GM18870 (cell line): Measurements from ENCODE around the gene FSTL4.
"Not testable (repeated sequence)": the region's sequence is repeated elsewhere in the genome, so short reads cannot be mapped to it uniquely, and the experiment has no call there.

ENCODE experiments used
- ATAC-seq: cut with Tn5 transposase; IDR thresholded peaks from one replicate; pipeline ENCODE4 v1.9.1; 2021; ENCODE audit warnings: moderate library complexity; ENCODE audit not compliant: unreplicated experiment

The FSTL4 gene

DNA sequence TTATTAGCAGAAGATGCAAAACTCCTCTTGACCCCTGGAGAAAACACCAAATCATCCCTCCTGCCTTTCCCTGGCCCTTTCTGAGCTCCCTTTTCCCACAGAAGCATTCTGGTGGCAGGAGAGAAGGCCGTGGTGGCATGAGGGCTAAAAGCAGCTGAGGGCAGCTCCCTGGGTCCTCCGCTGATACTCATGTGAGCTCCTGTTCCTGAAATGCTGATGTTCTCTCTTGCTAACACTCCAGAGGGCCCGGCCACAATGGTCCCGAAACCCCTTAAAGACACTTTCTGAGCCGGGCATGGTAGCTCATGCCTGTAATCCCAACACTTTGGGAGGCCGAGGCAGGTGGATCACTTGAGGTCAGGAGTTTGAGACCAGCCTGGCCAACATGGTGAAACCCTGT is 377.4 kb downstream of the FSTL4 start:
- no peak for ATAC-seq

DNA sequence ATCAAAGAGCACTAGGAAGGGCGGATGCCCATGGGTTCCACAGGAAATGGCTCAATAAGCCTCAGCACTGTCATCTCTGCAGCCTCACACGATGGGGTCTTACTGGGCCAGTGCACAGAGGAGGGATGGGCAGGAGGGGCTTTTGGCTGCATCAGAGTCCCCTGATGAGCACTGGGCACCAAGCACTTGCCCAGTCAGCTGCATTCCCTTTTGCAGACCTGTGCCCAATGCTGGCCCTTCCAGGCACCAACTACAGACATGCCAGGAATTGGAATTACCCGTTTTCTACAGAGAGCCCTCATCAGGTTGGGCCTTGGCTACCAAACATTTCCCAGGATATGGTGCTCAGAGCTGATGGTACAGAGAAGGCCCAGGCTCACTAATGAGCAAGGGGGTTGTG is 378.1 kb downstream of the FSTL4 start:
- no peak for ATAC-seq

DNA sequence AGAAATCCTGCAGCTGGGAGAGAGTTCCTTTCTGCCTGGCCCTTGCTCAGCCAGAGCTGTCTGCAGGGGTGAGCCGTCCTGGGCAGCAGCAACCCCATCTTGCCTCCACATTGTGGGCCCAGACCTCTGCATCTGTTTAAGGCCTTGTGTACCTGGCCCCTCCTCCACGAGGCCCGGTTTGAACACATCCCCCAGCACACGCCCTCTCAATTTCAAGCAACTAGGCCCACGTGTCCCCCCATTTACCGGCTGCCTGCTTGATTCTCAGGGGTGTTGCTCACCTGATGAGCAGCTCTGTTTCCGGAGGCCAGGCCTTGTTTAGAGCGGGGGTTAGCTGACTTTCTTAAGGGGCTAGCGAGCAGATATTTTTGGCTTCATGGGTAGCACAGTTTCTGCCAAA is 378.7 kb downstream of the FSTL4 start:
- ATAC-seq = no peak

DNA sequence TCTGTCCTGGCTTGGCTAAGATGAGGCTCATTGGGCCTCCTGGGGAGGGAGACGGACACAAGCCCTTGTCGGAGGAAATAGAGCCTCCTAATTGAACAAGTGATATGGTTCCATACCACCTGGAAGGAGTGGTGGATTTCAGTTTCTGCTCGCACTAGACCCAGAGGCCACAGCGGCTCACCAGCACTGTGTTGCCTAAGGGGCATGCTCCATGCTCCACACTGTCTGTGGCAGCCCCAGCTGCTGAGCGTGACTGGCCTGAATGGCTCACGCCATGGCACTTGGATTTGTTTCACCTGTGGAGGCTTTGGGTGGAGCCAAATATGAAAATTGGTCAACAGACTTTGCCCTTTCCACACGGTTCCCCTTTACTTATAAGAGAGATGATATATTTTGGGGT is 379.4 kb downstream of the FSTL4 start:
- no peak for ATAC-seq

DNA sequence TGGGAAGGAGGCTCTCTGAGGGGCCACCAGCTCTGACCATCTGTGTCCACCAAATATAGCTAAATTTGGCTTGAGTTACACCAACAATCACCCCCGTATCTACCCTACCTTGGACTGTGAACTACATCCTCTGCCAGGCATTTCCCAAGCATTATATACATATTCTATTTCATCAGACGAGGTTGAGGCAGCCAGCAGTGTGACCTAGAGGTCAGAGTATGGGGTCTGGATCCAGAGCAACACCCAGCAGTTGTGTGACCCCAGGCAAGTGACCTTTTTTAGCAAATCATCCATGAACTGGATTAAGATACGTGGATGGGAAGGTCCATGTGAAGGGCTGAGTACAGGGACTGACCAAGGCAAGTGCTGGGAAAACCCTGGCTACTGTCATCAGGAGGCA is 379.9 kb downstream of the FSTL4 start:
- ATAC-seq = no peak

DNA sequence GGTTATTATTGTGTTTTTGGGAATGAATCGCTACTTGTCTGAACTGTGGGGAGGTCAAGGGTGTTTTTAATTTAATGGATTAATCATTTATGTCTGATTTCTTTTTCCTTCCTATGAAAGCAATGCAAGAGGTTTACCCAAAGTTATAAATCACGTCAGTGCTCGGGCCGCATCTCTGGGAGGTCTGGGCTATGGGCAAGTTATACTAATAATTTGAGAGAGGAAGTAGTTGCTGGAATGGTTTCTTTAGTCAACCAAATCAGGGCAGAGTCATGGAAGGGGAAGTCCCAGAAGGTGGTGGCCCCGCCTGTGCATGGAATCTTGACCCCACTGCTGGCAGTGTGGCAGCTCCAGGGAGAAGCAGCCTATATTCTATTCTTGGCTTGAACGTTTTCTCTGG is 380.3 kb downstream of the FSTL4 start:
- ATAC-seq = no peak

DNA sequence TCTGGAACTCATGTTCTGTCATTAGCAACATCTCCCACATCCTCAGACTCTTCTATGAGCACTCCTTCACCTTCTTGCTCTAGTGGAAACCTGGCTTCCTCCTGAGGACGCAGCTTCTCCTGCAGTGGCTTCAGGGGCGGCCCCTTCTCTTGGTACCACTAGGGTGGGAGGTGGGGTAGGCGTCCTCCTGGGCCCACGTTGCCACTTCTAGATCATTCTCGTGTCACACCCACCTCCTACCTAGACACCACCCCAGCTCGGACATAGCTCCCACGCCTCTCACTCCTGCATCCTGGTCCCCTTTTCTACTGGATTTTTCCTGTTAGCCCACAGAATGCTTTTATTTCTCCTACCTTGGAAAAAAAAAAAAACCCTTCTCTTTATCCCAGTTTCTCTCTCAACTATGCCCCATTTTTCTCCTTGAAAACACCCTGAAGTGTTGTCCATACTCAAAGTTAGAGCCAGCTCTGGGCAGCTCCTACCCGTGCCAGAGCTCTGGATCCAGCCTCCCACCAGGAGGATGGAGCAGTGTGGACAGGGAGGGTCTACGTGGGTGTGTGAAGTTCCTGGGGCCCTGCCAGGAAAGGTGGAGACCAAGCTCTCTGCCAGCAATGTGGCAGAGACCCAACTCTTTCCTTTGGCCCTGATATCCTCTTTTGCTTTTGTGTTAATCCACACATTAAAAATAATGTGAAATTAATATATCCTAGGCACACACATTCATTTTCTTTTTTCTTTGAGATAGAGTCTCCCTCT is 381.3 kb downstream of the FSTL4 start:
- ATAC-seq = no peak

DNA sequence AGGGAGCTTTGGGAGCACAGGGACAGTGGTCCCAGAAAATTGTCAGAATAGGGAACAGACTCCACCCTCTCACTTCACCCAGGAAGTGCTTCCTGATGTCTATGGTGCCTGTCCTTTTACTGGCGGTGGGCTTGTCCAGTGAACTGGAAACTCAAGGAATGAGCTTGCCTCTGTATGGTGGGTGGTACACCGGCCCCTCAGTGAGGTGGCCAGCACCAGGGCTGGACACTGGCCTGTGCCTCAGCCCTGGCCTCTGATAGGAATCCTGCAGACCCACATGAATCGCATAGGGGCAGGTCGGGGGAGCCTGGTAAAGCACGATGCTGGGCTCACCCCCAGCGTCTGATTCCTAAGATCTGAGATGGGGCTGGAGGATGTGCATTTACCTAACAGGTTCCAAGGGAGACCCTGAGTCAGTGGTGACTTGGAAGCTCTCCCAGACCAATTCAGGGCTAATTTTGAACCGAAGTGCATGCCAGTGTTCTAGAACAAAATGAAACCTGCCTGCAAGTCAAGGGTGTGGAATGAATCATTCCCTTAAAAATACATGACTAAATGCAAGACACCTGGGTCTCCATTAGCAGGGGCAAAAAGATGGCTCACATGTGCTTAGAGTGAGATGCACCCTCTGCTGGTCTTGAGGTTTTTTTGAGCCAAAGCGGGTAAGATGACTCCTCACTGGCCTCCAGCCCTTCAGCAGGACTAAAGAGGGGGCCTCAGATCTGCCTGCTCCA is 382.2 kb downstream of the FSTL4 start:
- ATAC-seq = no peak

DNA sequence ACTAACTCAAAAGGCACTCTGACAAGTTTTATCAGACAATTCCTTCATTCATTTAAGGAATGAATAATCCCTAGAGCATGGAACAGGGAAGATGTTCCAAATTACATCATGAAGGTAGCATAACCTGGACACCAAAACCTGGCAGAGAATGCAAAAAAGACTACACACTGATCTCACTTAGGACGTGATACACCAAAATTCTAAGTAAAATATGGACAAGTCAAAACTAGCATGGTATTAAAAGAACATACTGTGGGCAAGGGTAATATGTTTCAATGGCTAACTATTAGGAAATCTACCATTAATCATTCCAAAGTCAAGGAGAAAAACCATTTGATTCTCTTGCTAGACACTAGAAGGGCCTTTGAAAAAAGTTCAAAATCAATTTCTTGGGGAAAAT is 384.0 kb downstream of the FSTL4 start:
- no peak for ATAC-seq

DNA sequence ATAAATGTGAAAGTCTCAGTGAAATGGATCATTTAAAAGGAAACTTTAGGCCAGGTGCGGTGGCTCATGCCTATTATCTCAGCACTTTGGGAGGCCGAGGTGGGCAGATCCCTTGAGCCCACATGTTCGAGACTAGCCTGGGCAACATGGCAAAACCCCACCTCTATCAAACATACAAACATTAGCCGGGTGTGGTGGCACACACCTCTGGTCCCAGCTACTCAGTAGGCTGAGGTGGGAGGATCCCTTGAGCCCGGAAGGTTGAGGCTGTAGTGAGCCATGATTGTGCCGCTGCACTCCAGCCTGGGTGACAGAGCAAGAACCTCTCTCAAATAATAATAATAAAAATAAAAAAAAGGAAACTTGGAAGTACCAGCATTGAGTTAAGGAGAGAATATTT is 384.4 kb downstream of the FSTL4 start:
- ATAC-seq = no peak

DNA sequence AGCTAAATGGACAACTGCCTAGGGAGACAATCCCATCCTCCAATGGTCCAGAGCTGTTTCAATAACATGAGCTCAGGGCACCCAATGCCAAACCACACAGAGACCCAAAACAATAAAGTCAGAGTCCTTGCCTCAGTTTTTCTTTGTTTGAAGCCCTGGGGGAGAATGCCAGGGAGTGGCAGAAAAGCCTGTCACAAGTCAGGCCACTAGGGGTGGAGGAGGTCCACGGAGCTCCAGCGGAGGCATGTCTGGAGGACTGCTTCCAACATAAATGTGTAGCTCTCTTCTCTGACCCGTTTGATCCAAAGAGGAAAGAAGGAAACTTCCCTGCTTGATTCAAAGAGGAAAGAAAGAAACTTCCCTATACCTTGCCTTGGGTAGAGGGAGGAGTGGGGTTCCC is 385.3 kb downstream of the FSTL4 start:
- ATAC-seq = no peak

DNA sequence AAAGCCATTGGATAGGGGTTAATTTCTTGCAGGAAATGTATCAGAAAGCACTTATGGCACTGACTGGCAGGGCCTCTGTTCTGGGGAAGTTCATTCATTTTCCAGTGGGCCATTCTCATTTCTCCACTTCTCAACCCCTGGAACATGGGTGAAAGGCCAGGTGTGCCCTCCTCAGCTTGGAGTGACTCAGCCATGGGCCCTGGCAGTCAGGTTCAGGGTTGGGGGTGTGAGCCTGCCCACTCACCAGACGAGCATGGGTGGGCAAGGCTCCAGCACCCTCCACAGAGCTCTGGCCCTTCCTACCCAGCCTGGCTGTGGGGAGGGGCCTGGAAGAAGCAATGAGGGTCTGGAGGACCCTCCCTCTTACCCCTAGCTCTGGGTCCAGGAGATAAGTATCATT is 386.2 kb downstream of the FSTL4 start:
- ATAC-seq = no peak

DNA sequence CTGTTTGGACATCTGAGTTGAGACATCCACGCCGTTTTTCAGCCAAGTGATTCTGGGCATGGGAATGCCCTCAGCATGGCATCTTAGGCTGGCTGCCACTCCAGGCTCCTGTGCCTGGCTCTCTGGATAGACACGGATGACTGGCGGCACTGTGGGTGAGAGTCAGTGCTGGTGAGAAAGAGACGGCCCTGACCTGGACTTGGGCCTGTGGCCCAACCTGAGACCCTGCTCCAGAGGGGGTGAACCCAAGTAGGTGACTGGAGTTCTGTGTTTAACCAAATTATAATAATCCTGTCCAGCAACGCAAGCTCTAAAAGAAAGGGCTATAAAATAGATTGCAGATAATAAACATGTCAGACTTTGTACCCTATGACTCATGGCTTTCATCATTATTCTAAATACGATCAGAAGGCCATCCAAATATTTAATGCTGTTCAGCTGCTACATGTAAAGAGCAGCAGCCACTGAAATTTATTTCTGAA is 386.6 kb downstream of the FSTL4 start:
- ATAC-seq = no peak

DNA sequence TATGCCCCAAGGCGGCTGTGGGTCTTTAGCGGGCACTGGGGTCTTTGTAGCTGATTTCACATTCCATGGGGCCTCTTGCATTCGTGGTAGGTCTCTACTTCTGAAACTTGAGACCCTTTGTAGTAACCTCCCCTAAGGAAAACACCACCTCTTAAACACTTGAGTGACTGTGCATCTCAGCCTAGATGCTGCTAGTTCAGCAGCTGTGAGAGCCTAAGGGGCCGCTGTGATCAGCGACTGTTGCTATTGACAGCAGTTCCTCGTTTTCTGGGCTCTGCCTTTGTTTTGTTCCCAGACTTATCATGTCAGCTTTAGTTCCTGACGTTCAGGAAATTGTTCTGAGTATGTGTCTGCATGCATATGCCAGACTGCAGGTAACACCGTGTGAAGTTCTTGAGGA is 389.4 kb downstream of the FSTL4 start:
- no peak for ATAC-seq

DNA sequence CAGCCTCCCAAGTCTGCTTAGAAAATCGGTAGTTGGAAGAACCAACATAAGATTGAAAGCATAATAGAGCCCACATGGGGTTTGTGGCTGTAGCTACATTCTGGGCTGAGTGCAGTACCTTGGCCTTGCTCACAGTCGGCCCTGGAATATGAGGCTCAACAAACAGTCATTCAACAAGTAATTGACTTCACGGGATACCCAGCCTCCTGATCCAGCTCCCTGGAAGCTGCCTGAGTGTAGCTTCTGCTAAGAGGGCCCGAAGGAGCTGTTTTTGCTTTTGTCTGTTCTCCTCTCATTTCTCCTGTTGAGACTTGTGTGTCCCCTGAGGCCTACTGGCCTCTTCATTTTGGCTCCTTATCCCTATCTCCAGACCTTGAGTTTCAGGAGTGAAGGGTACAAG is 389.8 kb downstream of the FSTL4 start:
- ATAC-seq = no peak

DNA sequence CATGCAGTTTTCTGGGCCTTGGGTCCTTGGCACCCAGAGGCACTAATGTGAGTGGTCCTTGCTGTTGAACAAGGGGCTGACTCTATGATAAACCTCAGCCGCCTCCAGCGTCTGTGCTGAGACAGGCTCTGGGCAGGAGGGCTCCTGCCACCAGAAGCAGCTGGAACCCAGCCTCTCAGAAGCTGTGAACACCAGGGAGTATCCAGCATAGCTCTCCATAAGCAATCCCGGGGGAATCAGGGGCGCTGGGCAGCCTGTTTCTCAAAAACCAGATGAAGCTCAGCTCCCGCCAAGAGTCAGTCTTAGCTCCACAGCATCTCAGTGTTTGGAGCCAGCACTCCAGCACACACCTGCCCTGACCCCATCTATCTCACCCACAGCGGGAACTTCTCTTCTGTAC is 390.3 kb downstream of the FSTL4 start:
- ATAC-seq = no peak

DNA sequence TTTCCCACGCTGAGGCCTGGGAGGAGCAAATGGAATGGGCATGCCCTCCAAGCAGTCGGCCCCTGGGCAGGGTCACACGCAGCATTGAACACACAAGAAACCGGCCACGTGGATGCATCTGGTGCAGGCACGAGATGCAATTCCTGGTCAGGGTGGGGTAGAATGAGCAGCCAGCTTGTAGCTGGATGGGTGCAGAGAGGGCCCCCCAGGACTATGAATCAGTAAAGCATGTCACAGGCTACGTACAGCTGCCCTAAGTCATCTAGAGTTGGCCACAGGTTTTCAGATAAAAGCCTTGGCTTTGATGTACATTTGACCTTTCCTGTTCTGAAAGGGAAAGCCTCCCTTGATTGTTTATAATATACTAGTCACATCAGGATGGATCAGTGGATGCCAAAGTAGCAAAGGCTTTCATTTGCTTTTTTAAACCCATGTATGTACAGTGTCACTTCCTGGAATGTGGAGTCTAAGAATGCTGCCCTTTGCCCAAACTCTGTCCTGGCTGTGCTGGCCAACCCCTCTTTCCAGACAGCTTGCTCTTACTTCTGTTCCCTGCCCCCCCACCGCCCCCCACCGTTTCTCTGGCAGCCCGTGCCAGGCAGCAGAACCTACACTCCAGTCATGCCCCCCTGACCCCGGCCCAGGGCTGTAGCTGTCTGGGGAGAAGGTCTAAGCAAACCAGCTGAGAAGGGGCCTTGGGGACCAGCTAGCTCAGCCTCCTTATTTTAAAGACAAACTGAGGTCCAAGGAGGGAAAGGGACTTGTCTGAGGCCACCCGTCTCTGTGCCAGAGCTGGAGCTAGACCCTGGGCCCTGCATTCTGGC is 391.3 kb downstream of the FSTL4 start:
- ATAC-seq = no peak

DNA sequence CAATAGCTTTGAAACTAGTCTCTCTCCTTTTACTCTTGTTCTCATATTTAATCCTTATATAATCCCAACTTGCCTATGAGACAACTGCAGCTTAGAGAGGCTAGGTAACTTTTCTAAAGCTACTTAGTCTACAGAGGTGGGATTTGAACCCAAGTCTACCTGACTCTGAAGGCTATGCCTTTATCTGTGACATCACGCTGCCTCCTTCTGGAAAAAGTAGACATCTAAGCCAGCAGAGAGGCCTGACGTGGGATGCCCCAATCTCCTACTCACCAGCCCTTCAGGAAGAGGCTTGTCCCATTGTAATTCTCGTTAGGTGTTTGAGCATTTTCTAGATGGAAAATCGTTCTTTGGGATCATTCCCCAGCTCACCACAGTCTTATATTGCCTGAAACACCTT is 393.0 kb downstream of the FSTL4 start:
- no peak for ATAC-seq

DNA sequence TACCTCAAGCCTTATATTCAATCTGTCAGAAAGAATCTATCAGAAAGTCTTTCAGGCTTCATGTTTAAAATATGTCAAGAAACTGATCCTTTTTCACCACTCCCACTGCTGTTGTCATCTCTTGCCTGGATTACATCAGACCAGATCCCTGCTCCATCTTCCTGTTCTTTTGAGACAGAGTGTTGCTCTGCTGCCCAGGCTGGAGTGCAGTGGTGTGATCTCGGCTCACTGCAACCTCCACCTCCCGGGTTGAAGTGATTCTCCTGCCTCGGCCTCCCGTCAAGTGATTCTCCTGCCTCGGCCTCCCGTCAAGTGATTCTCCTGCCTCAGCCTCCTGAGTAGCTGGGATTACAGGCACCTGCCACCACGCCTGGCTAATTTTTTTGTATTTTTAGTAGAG is 396.2 kb downstream of the FSTL4 start:
- not testable (repeated sequence) for ATAC-seq

DNA sequence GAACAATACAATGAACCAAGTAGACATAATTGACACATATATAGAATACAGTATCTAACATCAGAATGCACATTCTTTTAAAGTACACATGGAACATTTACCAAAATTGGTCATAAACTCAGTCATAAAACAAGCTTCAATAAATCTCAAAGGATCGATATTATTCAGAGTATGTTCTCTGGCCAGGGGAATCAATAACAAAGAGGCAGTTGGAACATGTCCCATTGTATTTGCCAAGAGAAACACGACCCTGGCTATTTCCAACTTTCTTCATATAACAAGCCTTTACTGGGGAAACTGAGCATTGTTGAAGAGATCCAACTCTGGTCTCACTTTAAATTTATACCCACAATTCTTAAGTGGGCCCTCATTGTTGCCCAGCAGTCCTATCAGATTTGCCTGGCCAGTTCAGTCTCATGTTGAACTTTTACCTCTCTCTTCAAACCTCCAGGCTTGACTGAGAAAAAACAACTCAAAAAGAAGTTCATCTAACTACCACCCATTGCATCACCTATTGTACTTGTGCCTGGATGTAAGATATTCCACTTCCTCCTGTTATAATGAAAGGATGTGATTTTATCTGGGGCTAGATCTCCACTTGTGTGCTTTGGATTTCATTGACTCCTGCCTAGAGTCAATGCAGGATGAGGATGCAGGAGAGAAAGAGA is 398.1 kb downstream of the FSTL4 start:
- no peak for ATAC-seq

DNA sequence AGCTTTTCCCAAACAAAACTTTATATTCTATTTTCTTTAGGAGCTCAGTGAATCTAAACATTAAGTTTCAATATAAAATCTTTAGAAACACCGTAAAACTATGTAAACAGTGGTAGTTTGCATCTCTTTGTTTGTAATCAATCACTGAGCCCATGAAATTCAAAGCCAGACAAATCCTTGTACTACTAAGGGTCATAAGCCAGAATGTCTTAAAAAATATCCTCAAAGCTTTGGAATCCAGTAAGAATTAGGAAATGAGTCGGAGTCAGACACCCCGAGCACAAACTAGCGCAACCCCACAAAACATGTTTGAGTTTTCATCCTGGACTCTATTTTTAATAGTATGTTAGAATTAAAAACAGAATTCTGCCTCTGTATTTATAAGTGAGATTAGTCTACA is 406.7 kb downstream of the FSTL4 start:
- ATAC-seq = no peak
